SIG-M5 (cell line): ENCODE results near the gene TBC1D32.
"Not testable (repeated sequence)": the region's sequence is repeated elsewhere in the genome, so short reads cannot be mapped to it uniquely, and the experiment has no call there.

Experiments used
- DNase-seq: peaks from one replicate; lab custom pipeline; 2025; lab: John Stamatoyannopoulos, UW

The TBC1D32 gene, protein sequence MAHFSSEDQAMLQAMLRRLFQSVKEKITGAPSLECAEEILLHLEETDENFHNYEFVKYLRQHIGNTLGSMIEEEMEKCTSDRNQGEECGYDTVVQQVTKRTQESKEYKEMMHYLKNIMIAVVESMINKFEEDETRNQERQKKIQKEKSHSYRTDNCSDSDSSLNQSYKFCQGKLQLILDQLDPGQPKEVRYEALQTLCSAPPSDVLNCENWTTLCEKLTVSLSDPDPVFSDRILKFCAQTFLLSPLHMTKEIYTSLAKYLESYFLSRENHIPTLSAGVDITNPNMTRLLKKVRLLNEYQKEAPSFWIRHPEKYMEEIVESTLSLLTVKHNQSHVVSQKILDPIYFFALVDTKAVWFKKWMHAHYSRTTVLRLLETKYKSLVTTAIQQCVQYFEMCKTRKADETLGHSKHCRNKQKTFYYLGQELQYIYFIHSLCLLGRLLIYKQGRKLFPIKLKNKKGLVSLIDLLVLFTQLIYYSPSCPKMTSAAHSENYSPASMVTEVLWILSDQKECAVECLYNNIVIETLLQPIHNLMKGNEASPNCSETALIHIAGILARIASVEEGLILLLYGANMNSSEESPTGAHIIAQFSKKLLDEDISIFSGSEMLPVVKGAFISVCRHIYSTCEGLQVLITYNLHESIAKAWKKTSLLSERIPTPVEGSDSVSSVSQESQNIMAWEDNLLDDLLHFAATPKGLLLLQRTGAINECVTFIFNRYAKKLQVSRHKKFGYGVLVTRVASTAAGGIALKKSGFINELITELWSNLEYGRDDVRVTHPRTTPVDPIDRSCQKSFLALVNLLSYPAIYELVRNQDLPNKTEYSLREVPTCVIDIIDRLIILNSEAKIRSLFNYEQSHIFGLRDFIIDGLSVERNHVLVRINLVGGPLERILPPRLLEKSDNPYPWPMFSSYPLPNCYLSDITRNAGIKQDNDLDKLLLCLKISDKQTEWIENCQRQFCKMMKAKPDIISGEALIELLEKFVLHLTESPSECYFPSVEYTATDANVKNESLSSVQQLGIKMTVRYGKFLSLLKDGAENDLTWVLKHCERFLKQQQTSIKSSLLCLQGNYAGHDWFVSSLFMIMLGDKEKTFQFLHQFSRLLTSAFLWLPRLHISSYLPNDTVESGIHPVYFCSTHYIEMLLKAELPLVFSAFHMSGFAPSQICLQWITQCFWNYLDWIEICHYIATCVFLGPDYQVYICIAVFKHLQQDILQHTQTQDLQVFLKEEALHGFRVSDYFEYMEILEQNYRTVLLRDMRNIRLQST

DNA sequence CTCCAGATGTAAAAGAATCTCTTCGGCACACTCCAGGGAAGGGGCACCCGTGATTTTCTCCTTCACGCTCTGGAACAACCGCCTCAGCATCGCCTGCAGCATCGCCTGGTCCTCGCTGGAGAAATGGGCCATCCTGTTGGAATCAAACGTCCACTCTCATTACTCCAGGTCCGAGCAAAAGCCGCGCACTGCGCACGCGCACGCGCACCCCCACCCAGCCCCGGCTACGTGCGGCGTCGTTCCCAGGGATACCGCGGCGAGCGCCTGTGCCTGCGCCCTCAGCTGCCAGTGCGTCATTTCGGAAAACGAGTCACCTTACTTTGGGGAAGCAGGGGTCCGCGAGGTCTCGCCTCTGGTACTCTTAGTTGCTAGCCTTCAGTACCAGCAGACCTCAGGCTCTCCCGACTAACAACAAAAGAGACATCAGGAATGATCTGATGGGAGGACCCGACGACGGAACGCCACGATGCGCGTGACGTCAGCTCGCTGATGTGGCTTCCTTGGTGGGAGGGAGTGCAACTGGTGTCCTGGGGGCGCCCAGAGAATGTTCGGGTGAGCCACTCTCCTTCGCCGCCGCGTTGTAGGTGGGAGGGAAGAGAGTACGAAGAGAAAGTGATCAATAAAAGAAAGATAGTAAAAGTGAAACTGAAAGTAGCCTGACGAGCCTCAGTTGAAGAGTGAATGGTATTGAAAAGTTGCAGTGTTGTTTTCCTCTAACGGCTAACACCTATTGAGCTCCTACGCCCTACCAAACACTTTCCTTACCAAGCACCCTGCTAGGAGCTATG lies at the start of gene TBC1D32:
Gene TBC1D32 (minus strand): TSS at position 182 of the 788 bp plus-strand sequence. CDS start 50 bp downstream, at position 132.
- DNase-seq = peak; percentile 9

DNA sequence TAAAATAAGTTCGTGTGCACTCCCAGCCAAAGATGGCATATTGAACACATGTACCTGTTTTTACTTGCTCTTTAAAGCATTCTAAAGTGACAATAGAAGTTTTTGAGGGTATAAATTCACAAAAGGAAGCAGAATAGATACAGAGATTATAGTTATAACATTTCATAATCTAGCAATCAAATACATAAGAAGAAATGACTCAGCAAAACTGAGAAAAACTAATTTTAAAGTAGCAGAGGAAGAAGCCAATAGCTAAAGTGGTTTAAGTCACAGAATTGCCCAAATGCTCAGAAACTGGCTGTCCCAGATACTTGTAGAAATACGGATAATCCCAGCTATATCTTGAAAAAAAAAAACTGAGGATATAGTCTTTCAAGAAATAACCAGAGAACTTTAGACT lies 49.2 kb upstream of the TBC1D32 start:
- DNase-seq = no peak

DNA sequence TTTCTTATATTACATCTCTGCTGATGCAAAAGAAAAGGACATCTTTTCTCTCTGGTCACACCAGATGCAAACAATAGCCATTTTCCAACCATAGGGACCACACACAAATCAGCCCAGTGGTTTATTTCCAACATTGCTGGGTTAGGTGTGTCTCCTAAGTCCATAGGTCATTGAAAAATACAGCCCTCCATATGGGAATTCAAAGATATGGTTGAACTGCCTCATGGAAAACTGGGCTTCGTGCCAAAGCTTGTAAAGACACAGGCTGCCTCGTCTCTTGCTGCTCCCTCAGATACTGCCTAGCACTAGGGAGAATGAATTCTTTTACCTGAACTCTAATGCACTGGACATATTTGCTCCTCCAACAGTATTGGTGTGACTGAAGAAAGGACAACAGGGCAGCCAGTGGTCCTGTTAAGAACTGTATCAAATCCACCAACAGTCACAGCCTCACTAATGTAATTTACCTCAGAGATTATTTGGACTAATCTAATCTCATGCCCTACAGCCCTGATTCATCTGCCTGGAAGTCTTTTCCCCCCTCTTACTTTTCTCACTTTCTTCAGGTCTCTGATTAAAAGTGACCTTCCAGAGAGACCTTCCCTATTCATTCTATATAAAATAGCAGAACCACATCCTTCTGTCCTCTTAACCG lies 48.3 kb upstream of the TBC1D32 start:
- DNase-seq = no peak

DNA sequence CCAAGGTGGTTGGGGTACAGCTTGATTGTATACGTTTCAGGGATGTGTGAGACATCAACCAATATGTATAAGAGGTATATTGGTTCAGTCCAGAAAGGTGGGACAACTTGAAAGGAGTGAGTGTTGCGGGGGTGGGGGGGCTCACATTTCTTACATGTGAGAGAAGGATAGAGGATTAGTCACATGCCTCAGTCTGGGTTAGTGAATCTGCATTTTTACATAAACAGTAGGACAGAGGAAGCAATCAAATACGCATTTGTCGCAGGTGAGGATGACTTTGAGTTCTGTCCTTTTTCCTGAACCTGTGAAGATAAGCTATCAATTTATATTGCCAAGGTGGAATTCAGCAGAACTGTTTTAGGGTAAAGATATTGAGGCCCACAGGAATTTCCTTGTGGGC lies 42.1 kb upstream of the TBC1D32 start:
- DNase-seq = no peak

DNA sequence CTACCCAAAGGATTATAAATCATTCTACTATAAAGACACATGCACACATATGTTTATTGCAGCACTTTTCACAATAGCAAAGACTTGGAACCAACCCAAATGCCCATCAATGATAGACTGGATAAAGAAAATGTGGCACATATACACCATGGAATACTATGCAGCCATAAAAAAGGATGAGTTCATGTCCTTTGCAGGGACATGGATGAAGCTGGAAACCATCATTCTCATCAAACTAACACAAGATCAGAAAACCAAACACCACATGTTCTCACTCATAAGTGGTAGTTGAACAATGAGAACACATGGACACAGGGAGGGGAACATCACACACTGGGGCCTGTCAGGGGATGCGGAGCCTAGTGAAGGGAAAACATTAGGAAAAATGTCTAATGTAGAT lies 39.9 kb upstream of the TBC1D32 start:
- not testable (repeated sequence) for DNase-seq

DNA sequence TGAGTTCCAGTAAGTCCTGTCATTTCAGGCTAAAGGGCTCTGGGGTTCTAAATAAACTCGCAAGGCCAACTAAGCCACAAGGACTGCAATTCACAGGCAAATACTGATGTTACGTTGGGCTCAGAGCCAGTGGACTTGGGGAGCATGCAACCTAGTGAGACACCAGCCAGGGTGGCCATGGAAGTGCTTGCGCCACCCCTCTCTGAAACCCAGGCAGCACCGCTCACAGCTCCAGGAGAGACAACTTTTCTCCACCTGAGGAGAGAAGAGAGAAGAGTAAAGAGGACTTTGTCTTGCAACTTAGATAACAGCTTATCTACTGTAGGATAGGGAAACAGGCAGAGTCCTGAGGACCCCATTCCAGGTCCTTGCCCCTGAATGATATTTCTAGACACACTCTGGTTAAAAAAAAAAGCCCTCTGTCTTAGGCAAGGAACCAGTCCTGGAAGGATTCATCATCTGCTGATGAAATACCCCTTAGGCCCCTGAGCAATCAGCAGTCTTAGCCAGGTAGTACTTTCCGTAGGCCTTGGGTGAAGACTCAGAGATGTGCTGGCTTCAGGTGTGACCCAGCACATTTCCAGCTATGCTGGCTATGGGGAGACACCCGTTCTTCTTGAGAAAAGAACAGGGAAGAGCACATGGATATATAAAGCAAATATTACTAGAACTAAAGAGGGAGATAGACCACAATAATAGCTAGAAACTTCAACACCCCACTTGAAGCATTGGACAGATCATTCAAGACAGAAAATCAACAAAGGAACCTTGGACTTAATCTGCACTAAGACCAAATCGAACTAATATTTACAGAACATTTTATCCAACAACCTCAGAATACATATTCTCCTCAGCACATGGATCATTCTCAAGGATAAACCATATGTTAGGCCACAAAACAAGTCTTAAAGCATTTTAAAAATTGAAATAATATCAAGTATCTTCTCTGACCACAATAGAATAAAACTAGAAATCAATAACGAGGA lies 31.5 kb upstream of the TBC1D32 start:
- DNase-seq = no peak

DNA sequence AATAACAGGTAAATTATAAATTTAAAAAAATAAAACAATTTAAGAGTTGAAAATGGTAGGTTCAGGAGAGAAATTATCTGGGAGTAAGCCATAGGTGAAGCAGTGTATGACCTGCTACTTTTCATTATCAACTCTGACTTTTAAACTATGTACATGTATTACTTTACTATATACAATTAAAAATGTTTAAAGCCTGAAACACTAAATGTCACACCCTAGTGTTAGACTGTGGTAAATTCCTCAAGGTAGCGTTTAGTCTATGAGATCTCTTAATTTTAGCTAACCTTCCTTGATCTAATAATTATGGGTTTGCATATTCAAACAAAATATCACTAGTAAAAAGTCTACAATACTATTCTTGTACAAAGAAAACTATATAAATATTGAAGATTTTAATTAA lies 22.3 kb upstream of the TBC1D32 start:
- DNase-seq = no peak

DNA sequence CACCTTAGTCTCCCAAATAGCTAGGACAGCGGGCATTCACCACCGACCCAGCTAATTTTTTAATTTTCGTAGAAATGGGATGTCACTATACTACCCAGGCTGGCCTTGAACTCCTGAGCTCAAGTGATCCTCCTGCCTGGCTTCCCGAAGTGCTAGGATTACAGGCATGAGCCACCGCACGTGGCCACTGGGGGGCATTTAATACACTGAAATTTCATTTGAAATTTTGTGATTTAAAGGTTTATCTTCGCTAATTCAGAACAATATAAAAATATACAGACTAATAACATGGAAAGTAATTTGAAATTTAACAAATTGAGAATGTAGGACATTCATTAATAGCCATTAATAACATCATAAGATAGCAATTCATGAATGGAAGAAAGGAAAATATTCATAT lies 20.5 kb upstream of the TBC1D32 start:
- no peak for DNase-seq

DNA sequence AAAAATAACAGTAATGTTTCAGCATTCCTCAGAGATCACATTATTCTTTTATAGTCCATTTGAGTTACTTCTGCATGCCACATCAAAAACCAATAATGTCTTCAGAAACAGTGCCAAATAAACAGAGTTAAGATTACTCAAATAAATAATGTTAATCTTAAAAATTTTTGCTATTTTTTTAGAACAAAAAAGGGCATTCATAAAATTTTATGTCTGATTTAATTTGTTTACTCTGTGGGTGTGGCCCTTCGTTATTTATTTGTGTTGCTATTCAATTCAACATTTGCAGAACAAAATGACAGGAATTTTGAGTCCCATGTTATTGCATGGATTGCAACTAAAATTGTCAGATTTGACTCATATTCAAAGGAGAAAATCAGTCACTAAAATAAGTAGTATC lies 18.7 kb upstream of the TBC1D32 start:
- DNase-seq = no peak

DNA sequence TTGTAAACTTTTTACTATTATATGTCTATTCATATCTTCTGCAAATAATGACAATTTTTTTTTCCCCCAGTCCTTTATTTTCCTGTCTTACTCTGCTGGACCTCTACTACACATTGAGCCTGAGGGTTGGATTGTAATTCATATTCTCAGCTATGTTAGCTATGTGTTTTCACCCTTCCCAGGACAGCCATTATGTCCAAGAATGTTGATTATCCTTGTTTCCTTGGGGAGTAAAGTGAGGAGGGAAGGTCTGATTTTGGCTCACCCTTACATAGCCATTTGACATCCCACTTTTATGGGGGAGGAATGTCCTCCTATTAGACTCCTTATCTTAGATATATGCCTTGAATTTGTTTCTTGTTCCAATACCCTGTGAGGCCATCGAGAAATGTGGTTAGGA lies 17.6 kb upstream of the TBC1D32 start:
- no peak for DNase-seq

DNA sequence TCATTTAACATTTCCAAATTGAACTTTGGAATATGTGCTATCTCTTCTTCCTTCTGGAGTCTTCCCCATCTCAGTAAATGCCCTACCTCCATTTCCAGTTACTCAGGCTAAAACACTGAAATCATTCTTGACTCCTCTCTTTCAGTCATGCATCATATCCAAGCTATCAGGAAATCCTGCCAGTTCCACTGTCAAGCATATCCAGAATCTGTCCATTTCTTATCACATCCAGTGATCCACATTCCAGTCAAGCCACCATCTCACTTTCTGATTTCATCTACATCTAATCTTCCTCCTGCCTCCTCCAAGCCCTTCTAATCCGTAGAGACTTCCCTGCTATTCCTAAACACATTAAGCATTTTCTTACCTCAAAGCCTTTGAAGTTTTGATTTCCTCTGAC lies 15.3 kb upstream of the TBC1D32 start:
- DNase-seq = no peak

DNA sequence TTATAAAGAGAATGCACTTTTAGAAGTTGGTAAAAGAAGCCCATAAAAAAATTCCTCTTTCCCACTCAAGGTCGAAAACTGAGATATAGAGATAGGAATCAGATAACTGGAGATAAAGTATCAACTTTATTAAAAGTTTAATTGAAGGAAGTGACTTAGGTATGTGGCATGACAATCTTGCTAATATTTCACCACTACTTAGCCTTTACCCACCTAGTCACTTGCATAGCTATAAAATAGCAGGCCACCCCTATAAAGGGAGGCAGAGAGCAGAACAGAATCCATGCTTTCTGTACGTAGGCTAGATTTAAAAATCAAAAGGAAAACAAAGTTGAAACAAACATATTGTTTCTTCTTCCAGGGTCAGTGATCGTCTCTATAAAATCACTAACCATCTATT lies 13.2 kb upstream of the TBC1D32 start:
- DNase-seq = no peak

DNA sequence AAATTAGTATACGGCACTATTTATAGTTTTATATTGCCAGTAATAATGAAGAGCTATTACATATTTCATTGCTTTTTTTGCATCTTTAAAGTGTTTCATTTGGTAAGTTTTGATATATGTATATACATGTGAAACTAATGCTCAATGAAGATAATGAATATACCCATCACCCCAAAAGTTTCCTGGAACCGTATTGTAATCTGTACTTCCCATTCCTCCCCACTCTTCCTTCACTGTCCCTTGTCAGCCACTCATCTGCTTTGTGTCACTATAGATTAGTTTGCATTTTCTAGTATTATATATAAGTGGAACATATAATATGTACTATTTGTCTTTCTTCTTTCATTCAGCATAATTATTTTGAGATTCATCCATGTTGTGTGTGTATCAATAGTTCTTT lies 10.3 kb upstream of the TBC1D32 start:
- DNase-seq = no peak

DNA sequence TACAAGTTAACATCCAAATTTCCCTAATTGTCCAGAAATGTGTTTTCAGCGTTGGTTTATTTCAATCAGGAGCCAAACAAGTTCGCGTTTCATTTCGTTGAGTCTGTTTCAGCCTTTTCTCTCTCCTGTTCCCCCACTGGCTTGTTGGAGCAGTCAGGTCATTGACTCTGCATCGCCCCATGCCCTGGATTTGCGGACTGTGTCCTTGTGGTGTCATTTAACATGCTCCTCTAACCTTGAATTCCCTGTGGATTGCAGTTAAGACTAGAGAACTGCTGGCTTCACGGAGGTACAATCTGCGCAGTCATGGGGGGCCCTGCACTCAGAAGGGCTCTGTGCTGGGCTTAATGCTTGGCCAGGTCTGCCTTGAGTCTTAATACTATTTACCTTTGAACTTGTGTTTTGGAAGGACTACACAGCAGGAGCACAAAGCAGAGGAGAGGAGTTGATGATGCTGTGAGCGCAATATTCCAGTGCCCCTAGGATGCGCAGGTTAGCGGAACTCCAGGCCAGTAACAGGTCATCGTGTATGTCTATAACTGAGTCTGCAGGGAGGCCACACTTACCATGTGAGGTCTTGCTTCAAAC lies 5.5 kb upstream of the TBC1D32 start:
- no peak for DNase-seq

DNA sequence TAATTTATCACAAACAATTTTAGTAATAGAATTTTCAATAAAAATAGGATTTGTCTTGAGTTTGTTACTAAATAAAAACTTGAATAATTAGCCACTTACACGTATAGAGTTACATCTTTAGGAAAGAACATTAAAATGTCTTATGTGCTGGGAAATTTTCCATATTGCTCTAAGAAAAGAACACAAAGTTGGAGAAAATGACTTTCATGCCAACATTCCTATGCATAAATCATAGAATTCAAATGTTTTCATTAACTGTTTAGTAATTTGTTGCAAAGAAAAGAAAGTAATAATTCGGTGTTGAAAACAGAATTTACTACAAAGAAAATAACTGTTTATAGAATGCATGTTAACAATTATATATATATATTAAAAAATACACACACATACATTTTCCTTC lies 4.7 kb upstream of the TBC1D32 start:
- DNase-seq = no peak

DNA sequence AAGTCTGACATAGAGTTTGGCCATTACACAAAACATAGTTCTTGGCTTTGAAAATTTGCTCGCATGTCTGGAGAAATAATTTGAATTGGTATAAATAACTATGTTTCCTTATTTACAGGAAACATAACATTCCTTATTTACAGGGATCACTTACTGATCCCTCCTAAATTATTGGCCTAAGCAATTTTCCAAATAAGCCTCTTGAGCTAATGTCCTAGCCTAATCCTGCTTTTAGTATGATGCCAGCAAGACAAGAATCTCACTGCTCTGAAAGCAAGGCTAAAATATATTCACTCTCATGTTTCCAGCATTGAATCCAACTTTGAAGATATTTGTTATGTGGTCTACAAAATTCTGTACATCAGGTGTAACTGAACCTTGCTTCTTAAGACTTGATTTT lies 4.1 kb upstream of the TBC1D32 start:
- DNase-seq = no peak

DNA sequence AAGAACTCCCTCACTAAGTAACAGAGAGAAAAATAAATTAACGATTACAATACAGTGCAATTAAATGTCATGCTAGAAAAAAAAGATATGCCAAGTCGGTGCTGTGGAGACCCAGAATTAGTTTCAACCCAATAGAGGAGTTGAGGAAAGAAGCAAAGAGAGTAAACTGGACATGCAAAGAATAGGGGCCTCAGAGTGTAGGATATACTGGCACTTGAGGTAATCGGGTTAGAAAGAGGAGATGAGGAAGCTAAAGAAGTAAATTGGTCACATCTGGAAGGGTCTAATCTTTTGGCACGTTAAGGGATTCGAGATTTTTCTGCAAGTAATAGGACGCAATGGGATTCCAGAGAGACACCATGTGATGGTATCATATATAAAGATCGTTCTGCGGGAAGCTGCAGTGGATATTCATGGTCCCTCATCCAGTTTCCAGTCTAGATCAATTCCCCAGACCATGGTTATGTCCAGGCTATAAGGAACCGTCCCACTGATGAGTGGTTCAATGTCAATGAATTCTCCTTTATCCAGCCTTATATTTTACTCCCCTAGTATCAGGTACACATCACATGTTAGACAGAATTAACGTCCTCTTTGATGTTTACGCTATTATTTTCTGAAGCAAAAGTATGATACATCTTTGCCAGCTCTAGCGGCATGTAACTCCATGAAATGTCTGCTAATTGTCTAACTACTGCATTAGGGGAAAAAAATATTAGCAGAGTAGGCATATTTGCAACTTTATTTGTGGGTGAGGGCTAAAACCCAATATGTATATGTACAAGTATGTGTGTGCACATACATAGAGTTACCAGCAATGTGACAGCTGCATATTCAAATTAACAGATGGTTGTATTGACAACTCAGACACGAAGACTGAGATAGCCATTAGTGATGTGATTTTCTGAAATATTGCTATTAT lies 1.1 kb upstream of the TBC1D32 start:
- no peak for DNase-seq

DNA sequence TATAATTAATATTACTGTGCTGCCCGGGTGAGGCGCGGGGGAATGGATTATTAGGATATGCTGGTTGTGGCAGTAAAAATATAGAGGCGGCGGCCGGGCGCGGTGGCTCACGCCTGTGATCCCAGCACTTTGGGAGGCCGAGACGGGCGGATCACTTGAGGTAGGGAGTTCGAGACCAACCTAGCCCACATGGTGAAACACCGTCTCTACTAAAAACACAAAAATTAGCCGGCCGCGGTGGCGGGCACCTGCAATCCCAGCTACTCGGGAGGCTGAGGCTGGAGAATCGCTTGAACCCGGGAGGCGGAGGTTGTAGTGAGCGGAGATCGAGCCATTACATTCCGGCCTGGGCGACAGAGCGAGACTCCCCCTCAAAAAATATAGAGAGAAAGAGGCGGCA lies 586 bp downstream of the TBC1D32 start:
- DNase-seq = not testable (repeated sequence)
